ENCODE results near the gene RCSD1. TPM values are rescaled to one million over a fixed set of nuclear protein-coding genes. Genes with fewer than 3 reads are reported as not detected.

RCSD1 gene
- total and polyA plus RNA-seq, 2 of the 13 experiments (the other 11 are each of a cell fraction or from before 2014, with no cell fraction given) = not detected

DNA sequence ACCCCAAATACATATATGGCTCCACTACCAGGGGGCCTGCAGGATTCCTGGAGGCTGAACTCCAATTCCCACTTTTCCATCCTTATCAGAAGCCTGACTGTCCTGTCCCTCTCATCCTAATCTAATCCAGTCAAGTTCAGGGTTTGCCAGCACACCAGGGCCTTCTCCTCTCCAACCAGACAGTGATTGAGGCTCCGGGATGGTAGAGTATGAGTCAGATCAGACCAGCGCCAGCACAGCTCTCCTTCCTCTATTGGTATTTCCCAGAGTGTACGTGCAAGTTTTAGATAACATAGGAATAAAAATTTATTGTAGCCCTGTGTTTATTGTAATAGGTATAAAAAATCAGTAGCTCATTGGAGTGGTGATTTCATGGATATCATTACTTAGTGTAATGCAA lies 24.5 kb upstream of the RCSD1 start:
- ATAC-seq (no peak), FAIRE-seq (no peak), DNase-seq (ENCODE audit: low spot score) (no peak)
- no peaks in the 10 kb centered on the region for H4K20me1 ChIP-seq (ENCODE audit: insufficient read depth, low read length)
- no peak overlapping the region for H3K4me2 ChIP-seq (ENCODE audit: low read depth, low read length)
- H3K27me3 ChIP-seq (ENCODE audit: control insufficient read depth in 1 of 2, insufficient read depth in 2 of 2, low read length in 2 of 2) = peaks cover 0 to 16% of the 10 kb centered on the region in 2 experiments; a peak in 2 of 5 replicates
- H3K4me1 ChIP-seq (ENCODE audit: insufficient read depth, low read length) = peaks cover 10% of the 10 kb centered on the region
- POLR2A ChIA-PET = no interaction called here
- no peaks in the 10 kb centered on the region for H3K36me3 ChIP-seq (replicated peaks in 1 of 2; ENCODE audit: control insufficient read depth in 1 of 2, insufficient read depth in 2 of 2, low read length in 2 of 2)
- BruUV-seq (replicated peaks) = no TSS peak
- H3K27ac ChIP-seq (ENCODE audit: extremely low read length, insufficient read depth, low read length) = no peak overlapping the region
- H3K4me3 ChIP-seq (replicated peaks in 1 of 3; ENCODE audit: insufficient read depth in 1 of 3, low read depth in 2 of 3, low read length in 3 of 3) = no peak overlapping the region
- TF ChIP-seq, protein P1, sequence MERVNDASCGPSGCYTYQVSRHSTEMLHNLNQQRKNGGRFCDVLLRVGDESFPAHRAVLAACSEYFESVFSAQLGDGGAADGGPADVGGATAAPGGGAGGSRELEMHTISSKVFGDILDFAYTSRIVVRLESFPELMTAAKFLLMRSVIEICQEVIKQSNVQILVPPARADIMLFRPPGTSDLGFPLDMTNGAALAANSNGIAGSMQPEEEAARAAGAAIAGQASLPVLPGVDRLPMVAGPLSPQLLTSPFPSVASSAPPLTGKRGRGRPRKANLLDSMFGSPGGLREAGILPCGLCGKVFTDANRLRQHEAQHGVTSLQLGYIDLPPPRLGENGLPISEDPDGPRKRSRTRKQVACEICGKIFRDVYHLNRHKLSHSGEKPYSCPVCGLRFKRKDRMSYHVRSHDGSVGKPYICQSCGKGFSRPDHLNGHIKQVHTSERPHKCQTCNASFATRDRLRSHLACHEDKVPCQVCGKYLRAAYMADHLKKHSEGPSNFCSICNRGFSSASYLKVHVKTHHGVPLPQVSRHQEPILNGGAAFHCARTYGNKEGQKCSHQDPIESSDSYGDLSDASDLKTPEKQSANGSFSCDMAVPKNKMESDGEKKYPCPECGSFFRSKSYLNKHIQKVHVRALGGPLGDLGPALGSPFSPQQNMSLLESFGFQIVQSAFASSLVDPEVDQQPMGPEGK (CRISPR knock-in tag; IDR thresholded peaks at IDR 0.05) = no peak
- TF ChIP-seq, protein P2, sequence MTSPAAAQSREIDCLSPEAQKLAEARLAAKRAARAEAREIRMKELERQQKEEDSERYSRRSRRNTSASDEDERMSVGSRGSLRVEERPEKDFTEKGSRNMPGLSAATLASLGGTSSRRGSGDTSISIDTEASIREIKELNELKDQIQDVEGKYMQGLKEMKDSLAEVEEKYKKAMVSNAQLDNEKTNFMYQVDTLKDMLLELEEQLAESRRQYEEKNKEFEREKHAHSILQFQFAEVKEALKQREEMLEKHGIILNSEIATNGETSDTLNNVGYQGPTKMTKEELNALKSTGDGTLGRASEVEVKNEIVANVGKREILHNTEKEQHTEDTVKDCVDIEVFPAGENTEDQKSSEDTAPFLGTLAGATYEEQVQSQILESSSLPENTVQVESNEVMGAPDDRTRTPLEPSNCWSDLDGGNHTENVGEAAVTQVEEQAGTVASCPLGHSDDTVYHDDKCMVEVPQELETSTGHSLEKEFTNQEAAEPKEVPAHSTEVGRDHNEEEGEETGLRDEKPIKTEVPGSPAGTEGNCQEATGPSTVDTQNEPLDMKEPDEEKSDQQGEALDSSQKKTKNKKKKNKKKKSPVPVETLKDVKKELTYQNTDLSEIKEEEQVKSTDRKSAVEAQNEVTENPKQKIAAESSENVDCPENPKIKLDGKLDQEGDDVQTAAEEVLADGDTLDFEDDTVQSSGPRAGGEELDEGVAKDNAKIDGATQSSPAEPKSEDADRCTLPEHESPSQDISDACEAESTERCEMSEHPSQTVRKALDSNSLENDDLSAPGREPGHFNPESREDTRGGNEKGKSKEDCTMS (CRISPR knock-in tag; conservative IDR thresholded peaks at IDR 0.05) = no peak
- no peak for TF ChIP-seq FOXP1 (IDR thresholded peaks at IDR 0.05)
- no peak for TF ChIP-seq FOXP1 (CRISPR knock-in tag; IDR thresholded peaks at IDR 0.05)
- TF ChIP-seq, protein P3, sequence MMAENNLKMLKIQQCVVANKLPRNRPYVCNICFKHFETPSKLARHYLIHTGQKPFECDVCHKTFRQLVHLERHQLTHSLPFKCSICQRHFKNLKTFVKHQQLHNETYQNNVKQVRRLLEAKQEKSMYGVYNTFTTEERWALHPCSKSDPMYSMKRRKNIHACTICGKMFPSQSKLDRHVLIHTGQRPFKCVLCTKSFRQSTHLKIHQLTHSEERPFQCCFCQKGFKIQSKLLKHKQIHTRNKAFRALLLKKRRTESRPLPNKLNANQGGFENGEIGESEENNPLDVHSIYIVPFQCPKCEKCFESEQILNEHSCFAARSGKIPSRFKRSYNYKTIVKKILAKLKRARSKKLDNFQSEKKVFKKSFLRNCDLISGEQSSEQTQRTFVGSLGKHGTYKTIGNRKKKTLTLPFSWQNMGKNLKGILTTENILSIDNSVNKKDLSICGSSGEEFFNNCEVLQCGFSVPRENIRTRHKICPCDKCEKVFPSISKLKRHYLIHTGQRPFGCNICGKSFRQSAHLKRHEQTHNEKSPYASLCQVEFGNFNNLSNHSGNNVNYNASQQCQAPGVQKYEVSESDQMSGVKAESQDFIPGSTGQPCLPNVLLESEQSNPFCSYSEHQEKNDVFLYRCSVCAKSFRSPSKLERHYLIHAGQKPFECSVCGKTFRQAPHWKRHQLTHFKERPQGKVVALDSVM (CRISPR knock-in tag; IDR thresholded peaks at IDR 0.05) = no peak
- TF ChIP-seq ONECUT2 (CRISPR knock-in tag; IDR thresholded peaks at IDR 0.05) = no peak
- TF ChIP-seq ZNF549 (CRISPR knock-in tag; IDR thresholded peaks at IDR 0.05) = no peak
- no peak for TF ChIP-seq ZNF749 (CRISPR knock-in tag; IDR thresholded peaks at IDR 0.05; ENCODE audit: borderline replicate concordance)
- no peak for TF ChIP-seq ARNTL (CRISPR knock-in tag; IDR thresholded peaks at IDR 0.05)
- TF ChIP-seq, protein P4, sequence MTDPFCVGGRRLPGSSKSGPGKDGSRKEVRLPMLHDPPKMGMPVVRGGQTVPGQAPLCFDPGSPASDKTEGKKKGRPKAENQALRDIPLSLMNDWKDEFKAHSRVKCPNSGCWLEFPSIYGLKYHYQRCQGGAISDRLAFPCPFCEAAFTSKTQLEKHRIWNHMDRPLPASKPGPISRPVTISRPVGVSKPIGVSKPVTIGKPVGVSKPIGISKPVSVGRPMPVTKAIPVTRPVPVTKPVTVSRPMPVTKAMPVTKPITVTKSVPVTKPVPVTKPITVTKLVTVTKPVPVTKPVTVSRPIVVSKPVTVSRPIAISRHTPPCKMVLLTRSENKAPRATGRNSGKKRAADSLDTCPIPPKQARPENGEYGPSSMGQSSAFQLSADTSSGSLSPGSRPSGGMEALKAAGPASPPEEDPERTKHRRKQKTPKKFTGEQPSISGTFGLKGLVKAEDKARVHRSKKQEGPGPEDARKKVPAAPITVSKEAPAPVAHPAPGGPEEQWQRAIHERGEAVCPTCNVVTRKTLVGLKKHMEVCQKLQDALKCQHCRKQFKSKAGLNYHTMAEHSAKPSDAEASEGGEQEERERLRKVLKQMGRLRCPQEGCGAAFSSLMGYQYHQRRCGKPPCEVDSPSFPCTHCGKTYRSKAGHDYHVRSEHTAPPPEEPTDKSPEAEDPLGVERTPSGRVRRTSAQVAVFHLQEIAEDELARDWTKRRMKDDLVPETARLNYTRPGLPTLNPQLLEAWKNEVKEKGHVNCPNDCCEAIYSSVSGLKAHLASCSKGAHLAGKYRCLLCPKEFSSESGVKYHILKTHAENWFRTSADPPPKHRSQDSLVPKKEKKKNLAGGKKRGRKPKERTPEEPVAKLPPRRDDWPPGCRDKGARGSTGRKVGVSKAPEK (CRISPR knock-in tag; IDR thresholded peaks at IDR 0.05; ENCODE audit: borderline replicate concordance) = no peak
- no peak for TF ChIP-seq NCOA5 (CRISPR knock-in tag; IDR thresholded peaks at IDR 0.05)
- no peak for TF ChIP-seq RARA (CRISPR knock-in tag; IDR thresholded peaks at IDR 0.05)
- no peak for TF ChIP-seq HDAC2 (CRISPR knock-in tag; IDR thresholded peaks at IDR 0.05)
- no peak for TF ChIP-seq GATA4 (IDR thresholded peaks at IDR 0.05; ENCODE audit: borderline replicate concordance, low read depth)
- TF ChIP-seq, protein P5, sequence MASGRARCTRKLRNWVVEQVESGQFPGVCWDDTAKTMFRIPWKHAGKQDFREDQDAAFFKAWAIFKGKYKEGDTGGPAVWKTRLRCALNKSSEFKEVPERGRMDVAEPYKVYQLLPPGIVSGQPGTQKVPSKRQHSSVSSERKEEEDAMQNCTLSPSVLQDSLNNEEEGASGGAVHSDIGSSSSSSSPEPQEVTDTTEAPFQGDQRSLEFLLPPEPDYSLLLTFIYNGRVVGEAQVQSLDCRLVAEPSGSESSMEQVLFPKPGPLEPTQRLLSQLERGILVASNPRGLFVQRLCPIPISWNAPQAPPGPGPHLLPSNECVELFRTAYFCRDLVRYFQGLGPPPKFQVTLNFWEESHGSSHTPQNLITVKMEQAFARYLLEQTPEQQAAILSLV (CRISPR knock-in tag; IDR thresholded peaks at IDR 0.05; ENCODE audit: borderline replicate concordance) = no peak
- TF ChIP-seq KMT2A (CRISPR knock-in tag; IDR thresholded peaks at IDR 0.05) = no peak
- intact Hi-C loops (cut with micrococcal nuclease; ENCODE audit: unreplicated experiment) (no loop called here), in situ Hi-C loops (cut with HindIII; ENCODE audit: extremely low pct_ligation_motif_present, low pct_unique_long_range_greater_than_20kb) (no loop called here)
- 63% methylated on average over 2 of the region's 3 CpGs for WGBS (ENCODE audit: low lambda C conversion rate)
- H3K79me2 ChIP-seq (ENCODE audit: insufficient read depth, low read length) = no peaks in the 10 kb centered on the region
- H3K9me3 ChIP-seq (ENCODE audit: low read length) = peaks cover 3% of the 10 kb centered on the region; the same call in 1 of the 2 replicates
- H2AFZ ChIP-seq (ENCODE audit: low read length) = no peak overlapping the region
- CTCF ChIA-PET (ENCODE audit: low intra/inter-chr PET ratio, low total read pairs) = no interaction called here
- no peak overlapping the region for H3K9ac ChIP-seq (ENCODE audit: insufficient read depth, low read depth, low read length)
